Fibroblast of skin of left quadriceps (primary cell): ENCODE results near the gene FRG2.
"Not testable (repeated sequence)": the region's sequence is repeated elsewhere in the genome, so short reads cannot be mapped to it uniquely, and the experiment has no call there.

ENCODE experiments used
- DNase-seq, 2 experiments: peaks; one replicate each; pipeline ENCODE4 v3.0.0-alpha.2; 2013; ENCODE audit warnings: low read depth in 2 of 2

Gene FRG2

DNA sequence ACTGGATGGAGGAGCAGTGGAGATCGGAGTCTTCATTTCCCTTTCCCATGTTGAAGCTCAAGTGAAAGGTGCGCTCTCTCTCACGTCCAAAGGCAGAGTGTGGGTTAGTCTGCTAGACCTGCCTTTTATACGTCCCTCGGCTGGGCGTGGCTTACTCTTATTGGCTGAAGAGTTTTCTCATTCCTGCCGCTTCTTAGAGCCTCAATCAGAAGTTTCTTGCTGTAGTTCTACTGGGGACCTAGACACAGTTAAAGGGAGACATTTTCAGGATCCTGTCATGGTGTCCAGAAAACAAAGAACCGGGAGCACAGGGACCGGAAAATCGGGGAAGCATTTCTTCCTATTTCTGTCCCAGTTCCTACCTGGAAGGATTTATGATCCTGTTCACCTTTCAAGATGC is at the start of gene FRG2:
TSS of gene FRG2 (minus strand) at position 101 of the 400 bp plus-strand sequence. CDS start at position 49, 52 bp downstream.
- DNase-seq: not testable (repeated sequence)

- DNase-seq: not testable (repeated sequence)
These were observed 41.3 kb upstream of the FRG2 start for GRCh38 chr4:190068351-190068750.

DNA sequence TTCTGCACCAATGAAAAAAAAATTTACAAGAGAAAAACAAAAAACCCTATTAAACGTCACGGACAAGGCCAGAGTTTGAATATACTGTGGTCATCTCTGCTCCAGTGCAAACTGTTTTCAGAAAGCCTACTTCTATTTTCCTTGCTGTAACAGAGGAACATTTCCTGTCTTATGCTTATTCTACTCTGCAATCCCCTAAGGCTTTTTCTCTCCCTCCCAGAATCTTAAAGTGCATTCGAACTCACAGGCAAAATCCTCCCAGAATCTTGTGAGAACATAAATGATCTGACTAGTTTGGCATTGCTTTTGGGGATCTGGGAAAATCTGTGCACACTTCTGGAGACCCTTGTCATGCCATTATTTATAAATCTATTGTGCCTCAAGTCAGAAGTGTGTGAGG is 37.7 kb upstream of the FRG2 start:
- not testable (repeated sequence) for DNase-seq

GRCh38 chr4:190064342-190064741 is 37.3 kb upstream of the FRG2 start, which contains the start of gene DBET:
Gene DBET (plus strand): TSS chr4:190064502.
- DNase-seq: not testable (repeated sequence)

- not testable (repeated sequence) for DNase-seq
These were observed 31.9 kb upstream of the FRG2 start for GRCh38 chr4:190058997-190059396.

- DNase-seq: not testable (repeated sequence)
These were observed 22.6 kb upstream of the FRG2 start for GRCh38 chr4:190049378-190050239.

- DNase-seq: not testable (repeated sequence)
These were observed 20.6 kb upstream of the FRG2 start for GRCh38 chr4:190047627-190048026.

DNA sequence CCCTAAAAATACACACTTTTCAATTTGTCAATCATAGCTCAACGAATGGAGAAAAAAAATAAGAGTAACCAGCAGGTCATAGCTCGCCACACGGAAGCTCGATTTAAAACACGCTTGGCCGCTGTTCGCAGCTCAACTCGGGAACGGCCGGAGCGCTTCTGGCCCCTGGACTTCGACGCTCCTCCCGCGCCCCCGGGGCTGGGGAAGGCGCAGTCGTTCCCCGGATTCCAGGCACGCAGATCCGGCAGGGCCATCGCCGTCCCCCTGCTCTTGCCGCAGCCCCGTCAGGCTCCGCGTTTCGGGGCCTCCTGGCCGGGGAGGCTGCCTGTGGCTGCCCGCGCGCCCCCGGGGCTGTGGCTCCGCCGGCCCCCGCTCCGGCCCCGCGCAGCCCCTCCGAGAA is 13.8 kb upstream of the FRG2 start:
- not testable (repeated sequence) for DNase-seq

- not testable (repeated sequence) for DNase-seq
These were observed 10.8 kb upstream of the FRG2 start for GRCh38 chr4:190037704-190038388.

- not testable (repeated sequence) for DNase-seq
These were observed 4.2 kb upstream of the FRG2 start for GRCh38 chr4:190031264-190031663.

- not testable (repeated sequence) for DNase-seq
These were observed 4.3 kb downstream of the FRG2 start for GRCh38 chr4:190022614-190023281.

GRCh38 chr4:190021973-190022372 is 5.1 kb downstream of the FRG2 start:
- DNase-seq: not testable (repeated sequence)

DNA sequence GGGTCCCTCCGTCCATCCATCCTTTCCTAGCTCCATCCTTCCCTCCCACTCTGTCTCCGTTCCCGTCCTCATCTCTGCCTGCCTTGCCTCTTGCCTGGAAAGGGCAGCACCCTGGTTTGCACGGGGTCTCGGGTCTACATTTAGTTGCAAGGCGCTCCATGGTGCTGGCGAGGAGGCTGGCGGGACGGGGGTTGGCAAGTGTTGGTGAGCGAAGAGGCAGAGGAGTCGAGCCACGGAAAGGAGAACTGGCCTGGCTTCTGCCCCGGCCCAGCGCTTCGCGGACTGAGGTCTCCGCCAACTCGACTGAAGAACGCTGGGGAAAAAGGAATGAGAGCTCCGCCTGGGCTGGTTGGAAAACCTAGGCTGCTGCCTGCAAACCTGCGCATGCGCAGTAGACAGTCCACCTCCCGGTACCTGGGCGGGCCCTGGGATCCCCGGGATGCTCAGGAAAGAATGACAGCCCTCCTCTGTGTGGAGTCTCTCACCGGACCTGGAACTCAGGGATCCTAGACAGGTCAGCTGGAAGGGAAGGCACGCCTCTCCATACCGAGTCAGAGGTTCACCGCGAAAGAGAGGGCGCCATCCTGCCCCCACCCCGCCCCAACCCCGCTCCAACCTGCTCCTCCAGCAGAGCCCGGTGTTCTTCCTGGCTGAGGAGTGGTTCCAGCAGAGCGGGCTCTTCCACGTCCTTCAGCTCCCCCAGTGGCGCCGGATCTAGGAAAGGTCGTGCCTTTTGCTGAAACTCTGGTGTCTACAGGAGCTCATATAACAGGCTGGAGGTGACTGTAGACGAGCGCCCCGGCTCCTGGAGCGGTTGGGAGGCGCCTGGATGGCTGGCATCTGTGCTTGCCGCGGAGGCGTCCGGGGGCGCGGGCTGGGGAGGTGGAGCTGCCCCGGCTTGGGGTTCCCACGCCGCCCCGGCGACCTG is 6.0 kb downstream of the FRG2 start:
- peak; percentile 7 to 8 for DNase-seq

GRCh38 chr4:190019859-190020463 is 7.1 kb downstream of the FRG2 start:
- not testable (repeated sequence) for DNase-seq

- DNase-seq: no peak
These were observed 7.8 kb downstream of the FRG2 start for GRCh38 chr4:190019023-190019858.

GRCh38 chr4:190018201-190018920 is 8.7 kb downstream of the FRG2 start:
- no peak for DNase-seq

DNA sequence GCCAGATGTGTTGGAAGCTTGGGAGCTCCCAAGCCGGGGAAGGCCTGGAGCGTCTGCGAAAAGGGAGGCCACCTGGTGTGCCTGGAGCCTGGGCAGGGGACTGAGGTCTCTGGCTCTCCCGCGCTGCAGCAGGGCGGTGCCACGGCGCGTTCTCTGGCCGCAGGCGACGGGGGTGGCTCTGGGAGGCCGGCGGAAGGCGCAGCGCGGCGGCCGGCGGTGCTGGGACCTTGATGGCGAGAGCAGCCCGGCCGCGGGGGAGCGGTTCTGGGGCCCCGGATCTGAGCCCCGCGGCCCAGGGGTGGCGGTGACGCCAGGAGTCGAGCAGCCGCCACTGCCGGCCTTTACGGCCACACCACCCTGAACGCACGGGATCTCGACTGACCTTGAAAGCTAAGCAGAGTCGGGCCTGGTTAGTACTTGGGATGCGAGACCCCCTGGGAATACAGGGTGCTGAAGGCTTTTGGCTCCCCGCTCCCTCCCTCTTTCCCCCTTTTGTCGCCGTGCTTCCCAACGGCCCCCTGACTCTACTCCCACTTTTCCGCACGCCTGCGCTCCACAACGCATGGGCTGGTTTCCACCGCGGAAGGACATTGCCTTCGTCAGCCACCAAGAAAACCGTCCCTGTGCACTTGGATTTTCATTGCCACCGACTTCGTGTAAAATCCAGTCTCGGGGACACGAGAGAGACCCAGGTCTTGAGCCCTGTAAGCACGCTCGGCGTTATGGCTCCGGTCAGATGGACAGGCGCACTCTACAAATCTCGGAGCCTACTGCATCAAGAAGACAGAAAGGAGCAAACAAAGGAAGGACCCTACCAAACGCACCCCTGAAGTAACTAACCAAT is 9.5 kb downstream of the FRG2 start:
- no peak for DNase-seq
